ENCODE results near the gene MSI2.

Gene MSI2

DNA sequence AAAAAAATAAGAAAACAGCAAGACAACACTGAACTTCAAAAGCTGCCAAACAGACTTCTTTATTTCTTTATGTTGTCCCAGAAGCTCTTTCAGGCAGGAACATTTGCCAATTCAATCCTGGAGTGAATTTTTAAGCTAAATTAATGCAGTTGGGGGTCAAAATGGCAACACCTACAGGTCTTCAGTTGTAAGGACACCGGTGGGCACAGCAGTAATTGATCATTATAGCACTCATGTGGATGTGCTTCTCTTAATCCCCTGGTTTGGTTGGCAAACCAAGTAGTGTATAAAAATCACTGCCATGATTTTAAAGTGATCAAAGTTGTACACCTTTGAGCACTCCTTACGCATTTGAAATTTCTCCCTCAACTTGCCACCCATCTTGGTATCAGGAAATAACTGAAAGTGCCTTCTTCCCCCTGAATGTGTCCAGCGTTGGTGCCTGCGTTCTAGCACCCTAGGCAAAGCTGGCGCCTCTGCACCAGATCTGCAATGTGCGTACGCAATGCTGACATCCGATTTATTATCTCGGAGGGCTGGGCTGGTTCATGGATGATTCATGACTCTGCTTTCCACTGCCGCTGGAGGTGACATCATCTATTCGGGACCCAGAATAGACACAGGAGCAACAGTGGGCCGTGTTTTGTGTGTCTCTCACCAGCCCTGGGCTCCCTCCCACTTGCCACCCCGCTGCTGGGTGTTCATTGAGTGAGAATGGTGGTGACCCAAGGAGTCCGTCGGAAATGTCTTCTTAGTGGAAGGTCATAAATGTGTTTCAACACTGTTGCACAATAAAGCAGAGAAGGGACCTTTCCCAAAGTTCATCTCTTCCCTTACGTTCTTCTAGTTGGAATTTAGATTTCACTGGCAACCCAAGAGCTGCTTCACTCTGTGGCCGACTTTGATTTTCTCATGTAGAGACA lies 285.4 kb downstream of the MSI2 start:
- no peak for DNase-seq (ENCODE audit: low spot score)

DNA sequence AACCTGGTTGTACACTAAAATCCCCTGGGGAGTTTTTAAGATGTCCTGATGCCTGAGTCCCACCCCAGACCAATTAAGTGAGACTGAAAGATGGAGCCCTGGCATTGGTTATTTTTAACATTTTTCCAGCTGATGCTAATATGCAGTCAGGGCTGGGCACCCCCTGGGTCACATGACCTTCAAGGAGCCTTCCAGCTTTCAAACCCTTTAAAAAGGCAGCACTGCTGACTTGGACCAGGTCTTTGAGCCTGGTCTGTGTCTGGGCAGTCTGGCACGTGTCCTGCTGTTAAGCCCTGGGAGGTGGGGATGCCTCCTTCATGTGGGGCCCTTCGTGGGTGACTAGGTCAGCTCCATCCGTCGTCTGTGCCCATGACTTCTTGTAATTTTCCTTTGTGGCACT lies 286.2 kb downstream of the MSI2 start:
- no peak for DNase-seq (ENCODE audit: low spot score)

DNA sequence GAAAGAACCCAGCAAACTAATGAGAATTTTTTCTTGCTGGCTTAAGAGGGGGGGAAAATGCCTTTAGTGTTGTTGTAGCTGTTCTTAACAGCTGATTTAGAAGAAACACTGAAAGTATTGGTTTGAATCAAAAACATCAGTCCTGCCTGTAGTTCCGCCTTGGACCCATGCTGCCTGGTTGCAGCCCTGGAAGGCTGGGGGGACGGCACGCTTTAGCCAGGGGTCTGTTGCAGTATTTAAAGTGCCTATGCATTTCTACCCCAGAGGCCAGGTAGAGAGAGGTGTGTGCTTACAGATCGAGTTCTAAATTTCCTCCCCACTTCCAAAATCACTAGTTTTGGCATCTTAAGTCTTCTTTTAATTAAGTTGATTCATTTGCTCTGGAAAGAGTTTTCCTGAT lies 286.9 kb downstream of the MSI2 start:
- DNase-seq (ENCODE audit: low spot score) = no peak

DNA sequence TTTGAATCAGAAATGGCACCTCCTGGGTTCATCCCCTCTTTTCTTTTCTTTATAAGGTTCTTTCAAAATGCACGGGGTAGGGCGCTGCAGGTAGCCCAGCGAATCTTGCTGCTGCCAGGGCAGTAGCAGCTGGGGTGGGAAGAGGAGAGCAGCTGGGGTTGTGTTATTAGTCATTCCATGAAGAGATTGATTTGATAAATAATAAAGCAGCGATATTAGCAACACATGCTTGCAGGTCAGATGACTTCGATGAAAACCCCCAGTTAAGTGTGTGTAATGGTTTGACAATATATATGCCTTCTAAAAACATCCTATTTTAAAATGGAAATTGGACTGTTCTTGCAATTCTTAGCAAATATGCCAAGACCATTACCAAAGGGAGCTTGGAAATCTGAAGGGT lies 288.1 kb downstream of the MSI2 start:
- DNase-seq (ENCODE audit: low spot score) = peak; percentile 4

GRCh38 chr17:57544834-57545463 lies 288.6 kb downstream of the MSI2 start:
- DNase-seq (ENCODE audit: low spot score) = no peak

DNA sequence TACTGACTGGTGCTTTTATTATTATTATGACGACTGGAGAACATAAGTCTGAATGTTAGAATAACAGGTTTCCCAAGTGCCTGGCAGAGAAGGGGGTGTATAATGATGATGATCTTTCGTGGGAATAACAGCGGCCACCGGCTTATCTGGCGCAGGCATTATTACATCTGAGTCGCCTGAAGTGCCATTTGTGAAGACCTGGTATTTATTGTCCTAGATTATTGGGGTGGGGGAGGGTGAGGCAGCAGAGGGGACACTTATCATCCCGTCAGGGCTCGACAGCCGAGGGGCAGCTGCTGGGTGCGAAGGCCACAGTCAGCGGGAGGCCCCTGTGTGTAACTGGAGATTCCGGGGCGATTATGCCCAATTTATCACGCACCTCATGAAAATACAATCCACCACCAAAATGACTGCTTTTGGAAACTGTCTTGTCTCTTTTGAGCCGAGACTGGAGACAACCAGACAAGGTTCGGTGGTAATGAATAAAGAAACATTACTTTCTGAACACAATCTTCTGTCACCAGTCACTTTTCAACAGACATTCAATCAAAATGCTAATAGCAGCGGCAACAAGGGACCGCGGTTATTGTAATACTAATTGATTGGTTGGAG lies 289.5 kb downstream of the MSI2 start:
- DNase-seq (ENCODE audit: low spot score) = no peak

DNA sequence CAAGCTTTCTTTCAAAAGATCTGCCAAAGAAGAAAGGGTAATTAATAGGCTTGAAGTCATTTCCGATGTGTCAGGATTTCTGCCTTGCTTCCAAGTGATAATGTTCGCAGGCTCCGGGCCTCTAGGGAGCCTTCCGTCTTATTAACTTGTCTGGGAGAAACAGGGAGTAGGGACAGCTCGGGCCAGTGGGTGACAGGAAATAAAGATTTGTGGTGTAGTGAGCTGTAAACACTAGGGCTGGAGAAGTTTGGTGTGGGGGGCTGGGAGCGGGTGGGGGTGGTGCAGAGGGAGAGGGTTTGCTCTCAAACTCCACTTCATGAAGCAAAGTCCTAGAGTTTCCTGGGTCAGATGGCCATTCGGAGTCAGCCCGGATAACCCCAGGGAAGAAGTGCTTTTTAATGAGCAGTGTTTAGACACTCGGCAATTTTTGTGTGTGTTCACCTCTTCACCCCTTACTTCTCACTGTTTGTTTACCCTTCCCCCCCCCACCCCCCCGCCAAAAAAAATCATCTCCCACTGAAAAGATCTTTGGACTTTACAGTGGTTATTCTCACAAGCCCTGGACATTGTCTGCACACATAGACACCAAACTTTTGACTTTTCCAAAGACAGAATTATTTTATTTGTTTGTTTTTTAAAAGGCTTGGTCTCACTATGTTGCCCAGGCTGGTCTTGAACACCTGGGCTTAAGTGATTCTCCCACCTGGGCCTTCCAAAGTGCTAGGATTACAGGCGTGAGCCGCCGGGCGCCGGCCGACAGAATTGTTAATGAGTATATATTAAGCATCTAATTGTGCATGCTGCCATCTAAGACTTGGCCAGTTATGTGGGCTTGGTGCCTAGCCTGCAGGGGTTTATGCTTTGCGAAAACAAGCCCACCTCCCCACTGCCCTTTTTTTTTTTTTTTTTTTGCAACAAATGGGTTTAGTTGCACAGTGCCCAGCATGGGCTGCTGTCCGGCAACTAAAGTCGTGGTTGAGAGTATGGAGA lies 292.4 kb downstream of the MSI2 start:
- DNase-seq (ENCODE audit: low spot score) = no peak

DNA sequence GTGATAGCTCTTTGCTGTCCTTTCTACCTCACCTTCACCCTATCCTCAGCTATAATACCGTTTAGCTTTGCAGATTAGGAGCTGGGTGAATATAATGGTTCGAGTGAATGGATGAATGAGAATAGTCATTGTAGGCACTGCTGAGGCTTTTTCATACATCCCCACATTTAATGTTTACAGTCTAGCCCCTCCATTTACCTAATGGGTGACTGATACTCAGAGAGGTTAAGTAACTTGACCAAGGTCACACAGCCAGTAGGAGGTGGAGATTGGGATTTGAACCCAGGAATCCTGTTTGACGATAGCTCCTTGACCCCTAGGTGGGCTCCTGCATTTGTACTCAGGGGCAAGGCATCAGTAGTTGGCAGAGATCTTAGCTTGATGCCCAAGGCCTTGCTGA lies 293.1 kb downstream of the MSI2 start:
- no peak for DNase-seq (ENCODE audit: low spot score)

DNA sequence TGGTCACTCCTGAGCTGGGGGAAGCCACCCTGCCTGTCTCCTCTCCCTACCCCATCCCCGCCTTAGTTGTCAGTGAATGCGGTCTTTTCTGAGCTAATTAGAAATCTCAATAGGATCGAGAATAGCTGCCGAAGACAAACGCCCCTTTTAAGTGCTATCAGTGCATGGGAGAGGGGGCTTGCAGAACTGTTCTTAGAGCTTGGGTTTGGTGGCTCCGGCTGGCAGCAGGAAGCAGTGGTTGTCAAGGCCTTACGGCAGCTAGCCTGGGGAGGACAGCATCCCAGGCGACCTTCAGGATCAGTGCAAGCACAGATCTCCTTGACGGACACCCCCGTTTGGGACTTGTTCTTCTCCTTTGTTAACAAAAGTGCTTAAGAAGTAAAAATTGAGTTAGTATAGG lies 293.7 kb downstream of the MSI2 start:
- no peak for DNase-seq (ENCODE audit: low spot score)

- no peak for DNase-seq (ENCODE audit: low spot score)
Measured at GRCh38 chr17:57550668-57551315, 294.5 kb downstream of the MSI2 start.

DNA sequence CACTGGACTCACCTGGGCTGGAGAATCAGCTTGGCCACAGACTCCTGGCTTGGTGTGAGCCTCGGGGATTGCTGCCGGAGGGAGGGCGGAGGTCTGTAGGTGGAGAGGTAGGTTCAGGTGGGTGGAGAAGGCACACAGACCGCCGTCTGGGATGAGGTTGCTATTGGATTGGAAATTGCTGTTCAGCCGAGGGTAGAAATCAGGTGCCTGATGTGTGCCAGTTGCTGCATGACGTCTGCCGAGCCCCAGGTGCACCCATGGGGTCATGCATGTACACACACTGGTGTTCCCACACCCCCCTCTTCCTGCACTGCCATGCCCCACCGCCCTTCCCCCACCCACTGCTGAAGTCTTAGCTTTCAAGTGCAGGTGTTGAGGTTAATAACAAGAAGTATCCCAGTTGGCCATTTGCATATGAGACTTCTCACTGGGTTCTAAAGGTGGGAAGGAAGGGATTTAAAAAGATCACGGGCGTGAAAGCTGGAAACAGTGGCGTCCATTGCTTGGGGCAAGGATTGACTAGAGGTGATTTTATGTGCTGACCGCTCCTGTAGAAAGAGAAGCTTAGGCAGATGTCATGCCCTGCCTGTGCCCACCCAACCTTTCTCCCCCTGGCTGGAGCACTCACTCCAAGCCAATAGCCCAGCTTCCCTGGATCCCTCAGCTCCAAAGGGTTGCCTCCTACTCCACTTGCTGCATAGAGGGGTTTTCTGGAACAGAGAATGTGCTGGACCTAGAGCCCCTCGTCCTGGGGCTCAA lies 295.2 kb downstream of the MSI2 start:
- no peak for DNase-seq (ENCODE audit: low spot score)

- peak; percentile 11 for DNase-seq (ENCODE audit: low spot score)
Measured at GRCh38 chr17:57552114-57552624, 295.8 kb downstream of the MSI2 start.

- no peak for DNase-seq (ENCODE audit: low spot score)
Measured at GRCh38 chr17:57553526-57553925, 297.2 kb downstream of the MSI2 start.

DNA sequence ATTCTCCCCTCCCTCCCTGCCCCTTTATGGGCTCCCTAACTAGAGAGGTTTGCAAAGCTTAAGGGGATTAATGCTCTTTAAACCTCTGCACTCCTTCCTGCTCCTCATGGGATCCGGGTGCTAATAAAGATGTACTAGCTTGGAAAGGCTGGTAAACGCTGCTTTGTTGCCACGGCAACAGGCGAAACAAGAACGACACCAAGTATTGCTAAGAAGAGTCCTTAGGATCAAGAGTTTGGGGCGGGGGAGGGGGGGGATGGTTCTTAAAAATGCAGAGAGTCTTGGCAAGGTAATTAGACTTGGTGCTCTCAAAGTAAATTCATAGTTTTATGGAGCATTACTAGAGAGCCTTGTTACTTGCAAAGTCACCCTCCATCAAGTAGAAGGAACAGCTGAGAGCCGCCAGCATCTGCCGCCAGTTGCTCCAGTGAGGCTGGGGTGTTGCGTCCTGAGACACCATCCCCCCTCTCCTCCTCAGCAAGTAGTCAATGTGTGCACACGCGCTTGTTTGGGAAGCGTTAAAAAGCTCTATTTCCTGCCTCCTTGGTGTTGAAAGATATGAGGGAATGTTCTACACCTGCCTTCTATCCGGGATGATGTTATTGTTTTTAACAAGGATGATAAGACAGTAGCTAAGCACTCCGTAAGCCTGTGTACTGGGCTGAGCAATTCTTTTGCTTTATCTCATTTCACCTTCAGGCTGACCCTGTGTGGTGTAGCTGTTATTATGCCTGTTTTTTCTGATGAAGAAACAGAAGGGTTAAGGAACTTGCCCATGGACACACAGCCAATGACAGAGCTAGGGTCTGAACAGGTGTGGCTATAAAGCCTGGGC lies 297.9 kb downstream of the MSI2 start:
- DNase-seq (ENCODE audit: low spot score) = no peak

- no peak for DNase-seq (ENCODE audit: low spot score)
Measured at GRCh38 chr17:57554826-57555635, 298.7 kb downstream of the MSI2 start.

GRCh38 chr17:57555636-57556175 lies 299.4 kb downstream of the MSI2 start:
- no peak for DNase-seq (ENCODE audit: low spot score)

DNA sequence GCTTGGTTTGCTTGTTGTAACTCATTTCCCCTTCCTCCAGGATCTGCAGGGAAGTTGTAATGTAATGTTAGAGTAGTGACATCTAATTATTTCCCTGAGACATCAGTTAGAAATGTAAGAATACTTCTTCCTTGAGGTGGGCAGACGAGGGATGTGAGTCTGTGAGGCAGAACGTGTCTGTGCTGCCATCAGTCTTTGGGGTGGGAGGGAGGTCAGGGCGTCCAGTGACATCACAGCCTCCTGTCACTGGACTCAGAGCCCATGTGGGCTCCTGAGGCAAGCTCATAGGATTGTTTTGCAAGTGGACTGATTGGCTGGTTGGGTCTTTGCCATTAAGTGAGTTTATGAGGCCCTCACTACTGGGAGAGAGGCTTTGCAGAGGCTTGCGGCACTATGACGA lies 300.0 kb downstream of the MSI2 start:
- no peak for DNase-seq (ENCODE audit: low spot score)

GRCh38 chr17:57556977-57557376 lies 300.7 kb downstream of the MSI2 start:
- no peak for DNase-seq (ENCODE audit: low spot score)

Data from activated CD4-positive, alpha-beta T cell treated with anti-CD3 and anti-CD28 coated beads, Interleukin-2, Interleukin-4, amounts not matched to agents 100 ng/mL and 50 ng/mL, durations not matched to agents 16 hours and 8 hours (primary cell).